Activated CD4-positive, CD25-positive, alpha-beta regulatory T cell treated with anti-CD3 and anti-CD28 coated beads, Interleukin-2, amount 50 U/mL, for 16 hours (primary cell): Measurements from ENCODE around the gene NIT1.

Experiments
- DNase-seq: peaks from one replicate; pipeline ENCODE4 v3.0.0-alpha.2; 2020; ENCODE audit warnings: low read depth, low spot score

NIT1 gene

DNA sequence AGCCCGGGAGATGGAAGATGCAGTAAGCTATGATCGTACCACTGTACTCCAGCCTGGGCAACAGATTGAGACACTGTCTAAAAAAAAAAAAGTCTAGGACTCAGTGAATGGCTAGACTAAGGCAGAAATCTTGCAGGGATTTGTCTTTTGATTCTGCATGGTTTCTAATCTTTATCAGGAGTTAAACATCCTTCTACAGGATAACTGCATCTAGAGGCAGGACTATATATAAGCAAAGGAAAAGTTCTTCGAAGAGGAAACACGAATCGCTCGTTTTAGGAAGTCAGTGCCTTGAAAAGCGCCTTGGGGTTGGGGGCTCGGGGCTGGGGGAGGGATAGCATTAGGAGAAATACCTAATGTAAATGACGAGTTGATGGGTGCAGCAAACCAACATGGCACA is 35.3 kb downstream of the NIT1 start:
- DNase-seq: no peak

DNA sequence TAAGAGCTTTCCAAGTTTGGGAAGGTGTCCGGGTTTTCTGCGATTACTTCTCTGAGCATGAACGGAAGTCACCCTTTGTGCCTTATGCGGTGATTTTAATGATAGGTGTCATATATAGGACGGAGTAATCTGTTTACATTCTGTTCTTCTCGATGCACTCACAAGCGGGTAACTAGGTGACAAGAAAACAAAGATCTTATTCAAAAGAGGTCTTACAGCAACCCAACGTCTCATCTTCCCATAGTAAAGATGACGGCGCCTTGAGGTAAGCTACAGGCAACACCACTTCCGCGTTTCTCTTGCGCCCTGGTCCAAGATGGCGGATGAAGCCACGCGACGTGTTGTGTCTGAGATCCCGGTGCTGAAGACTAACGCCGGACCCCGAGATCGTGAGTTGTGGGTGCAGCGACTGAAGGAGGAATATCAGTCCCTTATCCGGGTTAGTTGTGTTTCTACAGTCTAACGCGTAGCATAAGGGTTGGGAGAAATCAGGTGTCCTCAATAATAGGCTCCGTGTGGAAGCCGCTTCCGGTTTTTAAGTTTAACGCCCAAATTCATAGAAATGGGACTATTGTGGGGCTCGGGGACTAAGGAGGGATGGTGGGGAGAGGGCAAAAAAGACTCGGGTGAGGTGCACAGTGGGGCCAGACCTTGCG is 35.9 kb downstream of the NIT1 start, which contains the start of gene UFC1:
UFC1 (plus strand) TSS at position 297 of the 656 bp plus-strand sequence; CDS start at position 317, 20 bp downstream.
- peak; percentile 63 for DNase-seq

DNA sequence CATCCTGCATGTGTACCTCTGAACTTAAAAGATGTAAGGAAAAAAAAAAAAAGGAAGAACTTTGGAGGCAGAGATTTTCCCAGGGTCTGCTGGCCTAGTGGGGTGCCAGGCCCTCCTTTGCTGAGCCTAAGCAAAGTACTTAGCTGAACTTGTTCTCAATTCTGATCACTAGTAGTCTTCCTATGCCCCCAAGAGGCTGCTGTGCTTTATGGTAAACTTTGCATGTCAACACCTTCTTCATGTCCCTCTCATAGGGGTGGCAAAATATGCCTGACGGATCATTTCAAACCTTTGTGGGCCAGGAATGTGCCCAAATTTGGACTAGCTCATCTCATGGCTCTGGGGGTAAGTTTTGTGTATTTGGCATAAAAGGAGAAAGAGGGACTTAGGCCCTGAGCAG is 40.0 kb downstream of the NIT1 start:
- no peak for DNase-seq

DNA sequence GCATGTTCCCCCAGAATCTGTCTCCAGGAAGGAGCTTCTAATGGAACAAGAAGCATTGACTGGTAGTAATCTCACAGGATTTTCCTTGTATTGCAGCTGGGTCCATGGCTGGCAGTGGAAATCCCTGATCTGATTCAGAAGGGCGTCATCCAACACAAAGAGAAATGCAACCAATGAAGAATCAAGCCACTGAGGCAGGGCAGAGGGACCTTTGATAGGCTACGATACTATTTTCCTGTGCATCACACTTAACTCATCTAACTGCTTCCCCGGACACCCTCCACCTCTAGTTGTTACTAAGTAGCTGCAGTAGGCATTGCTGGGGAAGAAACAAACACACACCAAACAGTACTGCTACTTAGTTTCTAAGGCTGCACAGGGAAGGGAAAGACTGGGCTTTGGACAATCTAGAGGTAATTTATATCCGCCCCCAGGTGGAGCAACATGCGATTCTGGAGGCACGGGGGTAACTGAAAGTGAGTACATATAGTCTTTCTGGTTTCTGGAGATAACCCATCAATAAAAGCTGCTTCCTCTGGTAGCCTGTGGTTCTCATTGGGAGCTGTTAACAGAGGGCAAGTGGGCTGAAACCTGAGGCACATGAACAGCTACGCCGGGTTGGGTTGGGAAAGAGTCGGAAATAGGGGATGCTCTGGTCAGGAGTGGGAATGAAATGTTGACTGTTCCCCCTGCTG is 40.6 kb downstream of the NIT1 start:
- no peak for DNase-seq

DNA sequence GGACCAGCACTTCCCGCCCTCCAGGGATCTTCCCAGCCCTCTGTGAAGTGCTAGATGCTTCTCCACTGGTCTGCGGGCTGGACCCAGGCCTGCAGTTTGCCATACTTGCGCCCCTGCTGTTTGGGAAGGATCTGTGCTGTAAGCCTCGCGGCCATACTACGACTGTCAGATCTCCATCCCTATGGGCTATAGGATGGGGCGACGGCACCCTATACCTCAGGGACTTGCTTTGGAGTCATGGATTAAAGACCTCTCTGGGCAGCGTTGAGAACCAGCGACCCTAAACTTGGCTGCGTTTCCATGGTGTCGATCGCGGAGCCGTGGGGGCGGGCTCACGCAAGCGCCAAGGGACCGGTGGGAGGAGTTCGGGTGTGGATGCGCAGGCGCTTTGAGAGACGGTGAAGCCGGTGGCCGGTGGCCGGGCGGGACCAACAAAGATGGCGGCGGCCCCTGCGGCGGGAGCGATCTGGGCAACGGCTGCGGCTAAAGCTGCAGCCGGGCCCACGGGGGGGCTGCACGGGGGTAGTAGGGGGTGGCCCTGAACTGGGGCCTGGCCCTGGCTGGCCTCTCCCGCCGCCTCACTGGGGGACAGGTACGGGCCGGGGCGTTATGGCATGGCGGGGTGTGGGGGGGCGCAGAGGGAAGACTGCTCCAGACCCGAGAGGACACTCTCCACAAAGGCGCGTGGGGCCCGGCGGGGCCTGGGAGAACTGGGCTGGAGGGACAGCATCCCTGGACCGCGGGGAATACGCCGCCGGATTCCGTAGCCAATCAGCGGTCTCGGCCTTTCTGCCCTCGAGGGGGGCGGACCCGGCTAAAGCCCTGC is 41.4 kb downstream of the NIT1 start, which contains the start of gene USP21:
USP21 (plus strand) TSS at position 414 of the 826 bp plus-strand sequence. CDS start 1,141 bp downstream, outside the sequence.
- peak; percentile 88 for DNase-seq

DNA sequence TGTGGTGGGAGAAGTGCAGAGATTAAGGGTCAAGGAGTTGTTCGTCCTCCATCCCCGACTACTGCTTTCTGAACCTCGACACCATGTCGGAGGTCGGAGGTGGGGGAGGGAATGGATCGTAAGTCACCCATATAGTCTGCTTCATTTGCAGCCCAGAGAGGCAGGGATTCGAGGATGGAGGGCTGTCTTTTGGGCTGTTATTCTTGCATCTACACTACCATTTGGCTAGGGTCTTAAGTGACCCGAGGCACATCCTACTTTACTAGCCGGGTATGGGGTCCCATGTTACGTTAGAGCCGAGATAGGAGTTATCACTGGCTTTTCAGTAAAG is 42.0 kb downstream of the NIT1 start:
- DNase-seq: no peak

DNA sequence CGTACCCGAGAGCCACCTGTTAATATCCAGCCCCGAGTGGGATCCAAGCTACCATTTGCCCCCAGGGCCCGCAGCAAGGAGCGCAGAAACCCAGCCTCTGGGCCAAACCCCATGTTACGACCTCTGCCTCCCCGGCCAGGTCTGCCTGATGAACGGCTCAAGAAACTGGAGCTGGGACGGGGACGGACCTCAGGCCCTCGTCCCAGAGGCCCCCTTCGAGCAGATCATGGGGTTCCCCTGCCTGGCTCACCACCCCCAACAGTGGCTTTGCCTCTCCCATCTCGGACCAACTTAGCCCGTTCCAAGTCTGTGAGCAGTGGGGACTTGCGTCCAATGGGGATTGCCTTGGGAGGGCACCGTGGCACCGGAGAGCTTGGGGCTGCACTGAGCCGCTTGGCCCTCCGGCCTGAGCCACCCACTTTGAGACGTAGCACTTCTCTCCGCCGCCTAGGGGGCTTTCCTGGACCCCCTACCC is 42.8 kb downstream of the NIT1 start:
- no peak for DNase-seq

DNA sequence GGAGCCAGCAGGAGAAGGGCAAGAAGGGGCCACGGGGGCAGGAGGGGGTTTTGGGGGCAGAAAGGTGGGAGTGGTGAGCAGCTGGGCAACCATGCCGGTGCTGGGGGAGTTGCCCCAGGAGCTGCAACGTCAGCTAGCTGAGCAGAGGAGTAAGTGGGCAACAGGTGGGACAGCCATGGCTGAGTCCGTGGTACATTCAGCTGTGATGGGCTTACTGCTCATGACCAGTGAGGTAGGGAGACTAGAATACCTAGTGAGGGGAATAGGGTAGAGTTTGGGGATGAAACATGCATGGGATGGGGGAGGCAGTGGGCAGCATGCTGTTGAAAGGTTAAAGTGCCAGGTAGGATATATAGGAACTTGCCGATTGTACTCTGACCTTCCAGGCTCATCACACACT is 43.7 kb downstream of the NIT1 start:
- DNase-seq: no peak

DNA sequence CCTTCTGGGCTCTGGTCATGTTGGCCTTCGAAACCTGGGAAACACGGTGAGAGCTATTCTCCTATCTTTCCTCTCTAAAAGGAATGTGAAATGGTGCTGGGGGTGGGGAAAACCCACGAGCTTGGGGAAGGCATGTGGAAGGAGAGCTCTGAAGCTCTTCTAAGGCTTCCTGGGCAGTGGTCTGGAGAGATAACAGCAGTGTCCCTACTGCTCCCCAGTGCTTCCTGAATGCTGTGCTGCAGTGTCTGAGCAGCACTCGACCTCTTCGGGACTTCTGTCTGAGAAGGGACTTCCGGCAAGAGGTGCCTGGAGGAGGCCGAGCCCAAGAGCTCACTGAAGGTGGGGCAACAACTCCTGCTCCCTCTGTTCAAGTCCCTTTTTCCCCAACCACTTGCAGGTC is 44.1 kb downstream of the NIT1 start:
- no peak for DNase-seq

DNA sequence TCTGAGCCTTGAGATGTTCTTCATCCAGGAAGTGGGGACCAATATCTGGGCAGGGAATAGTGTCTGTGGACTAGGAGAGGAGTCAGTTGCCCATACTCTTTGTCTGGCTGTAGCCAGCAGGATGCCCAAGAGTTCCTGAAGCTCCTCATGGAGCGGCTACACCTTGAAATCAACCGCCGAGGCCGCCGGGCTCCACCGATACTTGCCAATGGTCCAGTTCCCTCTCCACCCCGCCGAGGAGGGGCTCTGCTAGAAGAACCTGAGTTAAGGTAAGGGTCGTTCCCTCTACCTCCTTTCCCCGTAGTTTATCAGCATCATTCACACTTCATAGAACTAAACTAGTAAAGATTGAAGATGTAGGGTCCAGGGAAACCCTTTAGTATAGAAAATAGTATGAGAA is 44.9 kb downstream of the NIT1 start:
- no peak for DNase-seq

DNA sequence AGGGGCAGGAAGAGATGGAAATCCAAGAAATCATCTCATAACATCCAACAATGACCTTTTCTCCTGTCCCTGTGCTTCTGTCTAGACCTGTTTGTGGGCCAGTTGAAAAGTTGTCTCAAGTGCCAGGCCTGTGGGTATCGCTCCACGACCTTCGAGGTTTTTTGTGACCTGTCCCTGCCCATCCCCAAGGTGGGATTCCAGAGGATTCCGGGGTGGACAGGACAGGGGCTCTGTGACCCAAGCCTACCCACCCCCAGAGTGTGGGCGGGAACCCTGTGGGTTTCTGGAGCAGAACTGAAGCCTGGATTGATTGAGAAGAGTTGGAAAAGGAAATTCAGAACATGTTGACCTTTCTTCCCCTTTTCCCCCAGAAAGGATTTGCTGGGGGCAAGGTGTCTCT is 45.9 kb downstream of the NIT1 start:
- DNase-seq: no peak

DNA sequence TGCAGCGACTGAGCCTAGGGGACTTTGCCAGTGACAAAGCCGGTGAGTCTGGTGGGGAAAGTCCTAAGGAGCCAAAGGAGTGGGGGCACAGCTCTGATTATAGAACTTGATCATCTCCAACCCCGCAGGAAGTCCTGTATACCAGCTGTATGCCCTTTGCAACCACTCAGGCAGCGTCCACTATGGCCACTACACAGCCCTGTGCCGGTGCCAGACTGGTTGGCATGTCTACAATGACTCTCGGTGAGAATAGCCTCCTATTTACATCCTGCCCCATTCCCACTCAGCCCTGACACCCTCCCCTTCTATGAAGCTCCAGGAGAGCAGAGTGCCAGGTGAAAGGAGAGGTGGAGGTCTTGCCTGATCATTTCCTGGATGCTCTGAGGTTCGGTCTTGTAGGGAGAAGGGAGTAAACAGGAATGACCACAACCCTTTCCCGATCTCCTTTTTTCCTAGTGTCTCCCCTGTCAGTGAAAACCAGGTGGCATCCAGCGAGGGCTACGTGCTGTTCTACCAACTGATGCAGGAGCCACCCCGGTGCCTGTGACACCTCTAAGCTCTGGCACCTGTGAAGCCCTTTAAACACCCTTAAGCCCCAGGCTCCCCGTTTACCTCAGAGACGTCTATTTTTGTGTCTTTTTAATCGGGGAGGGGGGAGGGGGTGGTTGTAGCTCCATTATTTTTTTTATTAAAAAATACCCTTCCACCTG is 47.2 kb downstream of the NIT1 start:
- no peak for DNase-seq

DNA sequence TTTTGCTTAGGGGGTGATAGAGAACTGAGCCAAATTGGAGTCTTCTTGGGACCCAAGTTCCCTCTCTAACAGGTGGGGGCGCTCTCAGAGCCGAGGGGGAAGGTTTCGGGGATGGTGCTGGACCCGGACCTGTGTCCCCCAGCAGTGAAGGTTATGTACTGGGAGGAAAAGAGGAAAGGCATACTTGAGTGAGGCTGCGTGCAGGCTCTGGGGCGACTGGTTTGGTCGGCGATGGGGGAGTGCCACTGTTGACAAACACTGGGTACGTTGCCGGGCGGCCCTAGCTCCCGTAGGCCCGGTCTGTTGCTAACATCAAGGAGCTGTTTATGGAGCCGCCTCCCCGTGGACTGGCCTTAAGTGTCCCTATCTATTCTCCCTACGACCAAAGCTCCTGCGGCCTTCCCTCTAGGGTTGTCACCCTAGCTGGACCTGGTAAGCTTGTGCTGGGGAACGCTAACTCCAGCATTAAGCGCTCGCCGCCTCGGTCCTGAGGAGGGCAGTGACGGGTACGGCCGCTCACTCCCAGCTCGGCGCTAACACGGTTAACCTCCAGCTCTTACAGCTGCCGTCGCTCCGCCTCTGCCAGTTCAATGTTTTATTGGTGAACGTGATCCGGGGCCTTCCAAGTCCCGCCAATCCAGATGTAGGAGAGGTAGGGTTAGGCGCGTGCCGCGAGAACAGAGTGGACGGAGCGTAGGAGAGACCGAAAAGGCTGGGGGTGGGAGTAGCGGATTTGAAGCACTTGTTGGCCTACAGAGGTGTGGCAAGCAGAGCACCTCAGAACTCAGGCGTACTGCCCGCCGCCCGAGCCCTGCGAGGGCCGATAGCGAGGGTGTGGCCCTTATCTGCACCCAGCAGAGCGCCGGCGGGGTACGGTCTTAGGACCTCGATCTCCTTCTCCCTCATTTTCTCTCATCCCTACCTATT is 48.1 kb downstream of the NIT1 start, which contains the start of gene PPOX:
PPOX (plus strand) TSS at position 685 of the 927 bp plus-strand sequence. CDS start 422 bp downstream, outside the sequence.
- peak; percentile 87 for DNase-seq

DNA sequence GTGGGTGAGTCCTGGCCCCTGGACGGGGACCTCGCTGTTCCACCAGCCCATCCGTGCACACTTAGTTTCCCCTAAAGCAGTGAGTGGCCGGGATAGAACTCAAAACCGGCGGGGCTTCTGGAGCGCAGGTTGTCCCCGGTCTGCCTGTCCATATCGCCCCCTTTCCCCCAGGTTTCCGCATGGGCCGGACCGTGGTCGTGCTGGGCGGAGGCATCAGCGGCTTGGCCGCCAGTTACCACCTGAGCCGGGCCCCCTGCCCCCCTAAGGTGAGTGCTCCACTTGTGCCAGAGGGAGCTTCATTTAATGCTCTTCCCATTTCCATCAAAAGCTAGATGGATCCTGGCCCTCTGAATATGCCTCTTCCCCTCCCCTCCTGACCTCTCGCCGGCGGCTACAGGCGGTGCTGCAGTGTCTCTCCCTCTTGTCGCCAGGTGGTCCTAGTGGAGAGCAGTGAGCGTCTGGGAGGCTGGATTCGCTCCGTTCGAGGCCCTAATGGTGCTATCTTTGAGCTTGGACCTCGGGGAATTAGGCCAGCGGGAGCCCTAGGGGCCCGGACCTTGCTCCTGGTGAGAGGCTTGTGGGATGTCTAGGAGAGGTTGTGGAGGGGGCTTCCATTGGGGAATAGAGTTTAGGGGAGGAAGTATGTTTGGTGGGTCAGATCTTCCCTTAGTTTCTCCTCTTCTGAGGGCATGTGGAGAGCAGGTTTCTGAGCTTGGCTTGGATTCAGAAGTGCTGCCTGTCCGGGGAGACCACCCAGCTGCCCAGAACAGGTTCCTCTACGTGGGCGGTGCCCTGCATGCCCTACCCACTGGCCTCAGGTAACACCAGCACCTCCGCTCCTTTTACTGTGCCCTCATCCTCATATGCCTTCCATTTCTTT is 49.0 kb downstream of the NIT1 start:
- DNase-seq: no peak

DNA sequence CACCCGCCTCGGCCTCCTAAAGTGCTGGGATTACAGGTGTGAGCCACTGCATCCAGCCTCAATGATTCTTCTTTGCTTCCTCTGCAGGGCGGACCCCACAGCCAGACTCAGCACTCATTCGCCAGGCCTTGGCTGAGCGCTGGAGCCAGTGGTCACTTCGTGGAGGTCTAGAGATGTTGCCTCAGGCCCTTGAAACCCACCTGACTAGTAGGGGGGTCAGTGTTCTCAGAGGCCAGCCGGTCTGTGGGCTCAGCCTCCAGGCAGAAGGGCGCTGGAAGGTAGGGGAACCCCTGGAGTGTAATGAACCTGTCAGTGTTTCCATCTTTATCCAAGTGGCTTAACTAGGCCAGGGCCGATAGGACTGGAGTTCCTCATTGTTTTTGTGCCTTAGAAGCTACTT is 51.0 kb downstream of the NIT1 start:
- no peak for DNase-seq
